HG02610 (cell line): ENCODE data around the gene XRRA1.
"Not testable (repeated sequence)": the region's sequence is repeated elsewhere in the genome, so short reads cannot be mapped to it uniquely, and the experiment has no call there.

Experiments used
- ATAC-seq: cut with Tn5 transposase; IDR thresholded peaks from one replicate; pipeline ENCODE4 v1.9.1; 2021; ENCODE audit warnings: mild to moderate bottlenecking, moderate library complexity; ENCODE audit not compliant: unreplicated experiment

The XRRA1 gene

GRCh38 chr11:74905326-74905725, 43.6 kb downstream of the XRRA1 start:
- no peak for ATAC-seq

DNA sequence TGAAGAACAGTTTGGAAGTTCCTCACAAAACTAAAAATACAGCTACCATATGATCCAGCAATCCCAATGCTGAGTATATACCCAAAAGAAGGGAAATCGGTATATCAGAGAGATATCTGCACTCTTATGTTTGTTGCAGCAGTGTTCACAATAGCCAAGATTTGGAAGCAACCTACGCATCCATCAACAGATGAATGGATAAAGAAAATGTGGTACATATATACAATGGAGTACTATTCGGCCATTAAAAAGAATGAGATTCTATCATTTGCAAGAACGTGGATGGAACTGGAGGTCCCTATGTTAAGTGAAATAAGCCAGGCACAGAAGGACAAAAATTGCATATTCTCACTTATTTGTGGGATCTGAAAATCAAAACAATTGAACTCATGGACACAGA, 46.5 kb downstream of the XRRA1 start:
- ATAC-seq, result no peak

DNA sequence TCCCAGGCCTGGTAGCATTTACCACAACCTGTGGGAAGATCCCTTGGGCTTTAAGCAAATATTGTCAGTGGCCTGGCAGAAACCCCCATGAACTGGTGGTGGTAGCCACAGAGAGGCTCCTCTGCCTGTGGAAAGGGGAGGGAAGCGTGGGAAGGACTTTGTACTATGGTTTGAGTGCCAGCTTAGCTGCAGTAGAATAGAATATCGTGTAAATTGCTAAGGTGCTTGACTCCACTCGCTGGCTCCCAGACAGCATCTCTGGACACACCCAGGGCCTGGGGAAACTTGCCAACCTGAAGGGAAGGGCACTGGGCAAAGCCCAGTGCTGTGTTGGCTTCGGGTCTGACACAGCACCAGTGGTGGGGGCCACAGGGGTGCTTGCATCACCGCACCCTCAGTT, 52.6 kb downstream of the XRRA1 start:
- ATAC-seq, result no peak

GRCh38 chr11:74895340-74896116, 53.4 kb downstream of the XRRA1 start:
- ATAC-seq, result no peak

GRCh38 chr11:74893015-74893414, 55.9 kb downstream of the XRRA1 start:
- not testable (repeated sequence) for ATAC-seq

DNA sequence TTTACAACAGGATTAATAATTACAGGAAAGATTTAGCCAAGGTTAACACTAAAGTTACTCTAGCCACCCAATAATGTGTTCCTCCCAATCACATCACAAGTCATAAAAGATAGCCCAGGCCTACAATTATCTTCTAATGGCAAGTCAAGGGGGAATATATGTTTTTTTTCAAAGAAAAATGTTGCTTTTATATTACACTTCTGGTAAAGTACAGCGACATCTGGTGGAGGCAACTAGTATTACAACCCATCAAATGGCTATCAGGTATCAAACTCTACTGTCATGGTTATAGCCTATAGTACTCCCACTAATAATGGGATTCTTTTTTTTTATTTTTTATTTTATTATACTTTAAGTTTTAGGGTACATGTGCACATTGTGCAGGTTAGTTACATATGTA, 71.8 kb downstream of the XRRA1 start:
- ATAC-seq, result no peak

DNA sequence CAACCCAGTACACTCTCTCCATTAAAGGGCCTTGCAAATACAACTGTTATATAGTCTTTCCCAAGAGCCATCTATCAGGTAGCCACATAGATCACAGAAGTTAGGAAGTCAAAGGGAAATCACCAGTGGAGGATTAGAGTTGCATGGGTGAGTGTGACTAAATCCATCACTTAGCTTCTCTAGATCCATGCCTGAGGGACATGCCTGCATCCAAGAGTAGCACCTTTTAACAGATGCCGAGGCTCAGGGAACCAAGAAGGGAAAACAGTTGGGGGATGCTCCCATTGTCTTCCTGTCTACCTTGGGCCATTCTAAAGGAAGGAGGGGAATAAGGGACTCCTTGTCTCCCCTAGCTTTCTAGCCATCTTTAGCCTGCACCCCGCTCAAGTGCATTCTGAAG, 77.9 kb downstream of the XRRA1 start:
- no peak for ATAC-seq

DNA sequence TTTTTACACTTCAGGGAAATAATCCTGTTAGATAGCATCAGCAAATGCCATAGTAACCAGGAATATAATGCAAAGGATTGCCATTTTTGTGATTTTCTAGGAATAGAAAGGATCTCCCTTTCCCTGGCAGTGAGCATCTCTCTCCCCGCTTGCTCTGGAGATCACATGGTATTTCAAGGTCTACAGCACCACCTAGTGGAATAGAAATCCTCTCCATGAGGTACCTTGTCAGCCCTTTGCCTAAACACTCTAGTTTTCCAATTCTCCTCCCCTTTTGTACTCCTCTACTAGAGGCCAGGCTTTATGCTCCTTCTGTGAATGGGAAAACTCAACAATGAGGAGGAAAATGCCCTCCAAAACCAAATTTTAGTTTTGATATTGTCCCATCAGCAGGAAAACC, 78.4 kb downstream of the XRRA1 start:
- ATAC-seq, result no peak

GRCh38 chr11:74866557-74866956, 82.3 kb downstream of the XRRA1 start:
- no peak for ATAC-seq

- ATAC-seq, result no peak
These were observed 85.5 kb downstream of the XRRA1 start for GRCh38 chr11:74863410-74863809.

GRCh38 chr11:74860743-74861142, 88.1 kb downstream of the XRRA1 start:
- no peak for ATAC-seq

DNA sequence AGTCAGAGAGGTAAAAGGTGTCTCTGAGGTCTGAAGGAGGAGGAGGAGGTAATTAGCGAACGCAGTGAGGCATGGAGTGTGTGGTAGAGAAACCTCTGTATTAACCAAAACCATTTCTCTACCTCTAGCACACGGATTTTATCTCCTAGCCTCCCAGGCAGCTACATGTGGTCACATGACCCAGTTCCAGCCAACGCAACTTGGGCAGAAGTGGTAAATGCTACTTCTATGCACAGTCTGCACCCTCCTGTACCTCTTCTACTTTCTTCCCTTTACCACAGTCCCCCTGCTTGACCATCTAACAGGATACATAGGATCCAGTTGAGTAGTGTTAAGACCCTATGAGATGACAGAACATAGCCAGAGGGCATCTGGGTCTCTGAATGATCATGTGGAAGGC, 95.7 kb downstream of the XRRA1 start:
- ATAC-seq, result no peak

- no peak for ATAC-seq
These were observed 99.1 kb downstream of the XRRA1 start for GRCh38 chr11:74849525-74850391.

DNA sequence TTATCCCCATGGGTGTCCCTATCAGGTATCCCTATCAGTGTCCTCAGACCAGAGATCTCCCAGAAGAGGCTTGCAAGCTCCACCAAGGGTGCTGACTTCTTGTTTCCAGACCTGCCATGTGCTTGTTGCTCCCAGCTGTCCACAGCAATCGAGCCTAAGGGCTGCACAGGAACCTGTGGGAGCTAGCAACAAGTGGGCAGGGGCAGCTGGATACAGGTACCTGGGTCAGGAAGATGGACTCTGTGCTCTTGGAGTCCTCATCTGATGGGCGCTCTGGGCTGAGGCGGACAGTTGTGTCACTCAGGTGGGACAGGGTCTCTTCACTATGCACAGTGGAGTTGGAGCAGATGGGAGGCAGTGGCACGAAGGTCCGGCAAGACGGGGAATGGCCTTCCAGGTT, 101.0 kb downstream of the XRRA1 start:
- no peak for ATAC-seq

DNA sequence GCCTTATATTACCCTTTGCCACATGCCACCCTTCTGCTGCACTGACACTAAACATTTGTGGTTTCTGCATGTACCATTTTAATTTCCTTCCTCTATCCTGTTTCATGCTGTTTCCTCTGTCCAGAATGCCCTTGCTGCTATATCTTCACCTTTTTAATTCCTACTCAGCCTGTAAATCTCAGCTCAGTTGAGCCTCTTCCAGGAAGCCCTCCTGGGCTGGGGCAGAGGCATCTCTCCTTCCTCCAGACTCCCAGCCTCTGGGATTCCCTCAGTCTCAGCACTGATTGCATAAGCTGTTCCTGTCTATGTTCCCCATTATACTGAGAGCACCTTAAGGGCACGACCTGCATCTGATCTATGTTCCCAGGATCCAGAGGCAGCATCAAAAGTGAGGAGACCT, 101.5 kb downstream of the XRRA1 start:
- ATAC-seq, result no peak

DNA sequence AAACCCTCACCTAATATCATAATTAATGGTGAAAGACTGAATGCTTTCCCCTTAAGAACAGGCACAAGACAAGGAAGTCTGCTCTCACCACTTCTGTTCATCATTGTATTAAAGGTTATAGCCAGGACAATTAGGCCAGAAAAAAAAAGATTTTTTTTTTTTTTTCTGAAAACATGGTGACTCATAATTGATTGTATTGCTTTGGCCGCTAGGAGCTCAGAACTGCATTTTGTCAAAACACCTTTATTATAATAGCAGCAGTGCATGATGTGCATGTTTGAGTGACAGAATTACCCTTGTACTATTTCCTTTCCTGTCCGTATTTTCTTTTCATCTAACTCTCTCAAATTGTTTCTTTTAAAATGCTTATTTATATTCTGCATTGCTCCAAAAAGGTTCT, 102.1 kb downstream of the XRRA1 start:
- ATAC-seq, result no peak

- ATAC-seq, result no peak
These were observed 102.8 kb downstream of the XRRA1 start for GRCh38 chr11:74845978-74846517.

- no peak for ATAC-seq
These were observed 104.0 kb downstream of the XRRA1 start for GRCh38 chr11:74844865-74845264.

DNA sequence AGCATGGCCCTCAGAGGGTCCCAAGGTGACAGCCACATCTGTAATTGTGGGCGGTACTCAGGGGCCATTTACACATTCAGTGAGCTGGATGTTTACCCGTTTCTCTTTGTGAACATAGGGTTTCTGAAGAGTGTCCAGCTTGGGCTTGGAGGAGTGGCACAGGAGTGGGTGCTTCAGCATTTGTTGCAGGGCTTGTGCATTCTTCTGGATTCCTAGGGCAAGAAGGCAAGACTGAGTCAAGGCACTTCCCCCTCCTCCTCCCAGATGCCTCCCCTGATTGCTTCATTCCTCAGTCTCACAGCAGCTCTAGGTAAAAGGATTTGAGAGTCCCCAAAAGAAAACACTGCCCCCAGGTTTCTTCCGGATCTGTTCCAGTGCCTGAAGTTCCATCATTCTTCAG, 104.8 kb downstream of the XRRA1 start:
- ATAC-seq, result no peak

DNA sequence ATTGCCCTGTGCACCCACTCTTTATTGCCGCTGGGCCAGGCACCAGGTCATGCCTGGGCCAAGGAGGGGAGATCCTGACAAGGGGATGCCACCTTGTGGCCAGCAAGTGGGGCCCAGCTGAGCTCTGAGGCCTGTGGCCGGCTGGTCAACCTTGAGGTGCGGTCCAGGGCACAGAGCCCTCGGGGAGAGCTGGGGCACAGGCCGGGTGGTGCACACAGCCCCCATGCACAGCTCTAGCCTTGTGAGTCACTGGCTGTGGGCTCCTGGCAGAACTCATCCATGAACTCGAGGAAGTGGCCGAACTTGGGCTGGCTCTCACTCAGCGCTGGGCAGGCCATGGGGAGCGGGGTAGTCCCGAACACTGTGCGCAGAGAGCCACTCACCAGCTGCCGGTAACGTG, 105.9 kb downstream of the XRRA1 start:
- ATAC-seq, result no peak

DNA sequence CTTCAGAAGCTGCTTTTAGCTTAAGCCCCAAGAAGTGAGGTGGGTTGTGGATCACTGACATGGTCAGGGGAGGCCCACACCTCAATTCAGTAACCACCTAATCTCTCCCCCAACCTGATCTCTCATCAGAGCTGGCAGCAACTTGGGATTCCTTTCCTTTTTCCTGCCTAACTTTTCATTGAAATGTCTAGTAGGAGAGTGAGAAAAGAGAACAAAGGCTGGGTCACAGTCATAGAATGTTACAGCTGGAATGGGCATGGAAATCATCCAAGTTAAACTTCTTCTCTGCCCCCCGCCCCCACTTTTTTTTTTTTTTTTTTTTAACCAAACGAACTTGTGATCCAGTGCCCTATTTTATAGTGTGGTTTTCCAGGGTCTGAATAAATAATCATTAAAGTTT, 108.4 kb downstream of the XRRA1 start:
- ATAC-seq, result no peak

- ATAC-seq, result no peak
These were observed 108.9 kb downstream of the XRRA1 start for GRCh38 chr11:74839971-74840370.
